GM18505 (cell line): ENCODE measurements around the gene DAAM2.

Experiments
- ATAC-seq: cut with Tn5 transposase; IDR thresholded peaks from one replicate; pipeline ENCODE4 v1.9.1; 2021; ENCODE audit not compliant: unreplicated experiment
- POLR2A ChIP-seq: IDR thresholded peaks from 4 replicates; pipeline ENCODE4 v1.6.1; 2011; ENCODE audit warnings: borderline replicate concordance; ENCODE audit not compliant: insufficient read depth, insufficient read length; ENCODE audit errors: extremely low read depth

Gene DAAM2

GRCh38 chr6:39835821-39836295, 43.7 kb downstream of the DAAM2 start:
- ATAC-seq = no peak
- no peak for TF ChIP-seq POLR2A

- ATAC-seq = no peak
- no peak for TF ChIP-seq POLR2A
Observed at GRCh38 chr6:39836606-39837005, 44.4 kb downstream of the DAAM2 start.

- TF ChIP-seq POLR2A = no peak
- ATAC-seq = no peak
Observed at GRCh38 chr6:39839445-39839844, 47.3 kb downstream of the DAAM2 start.

- TF ChIP-seq POLR2A = no peak
- no peak for ATAC-seq
Observed at GRCh38 chr6:39840781-39841180, 48.6 kb downstream of the DAAM2 start.

GRCh38 chr6:39841291-39841690, 49.1 kb downstream of the DAAM2 start:
- TF ChIP-seq POLR2A = no peak
- no peak for ATAC-seq

- TF ChIP-seq POLR2A = no peak
- no peak for ATAC-seq
Observed at GRCh38 chr6:39841923-39842322, 49.7 kb downstream of the DAAM2 start.

GRCh38 chr6:39843305-39844020, 51.3 kb downstream of the DAAM2 start:
- no peak for ATAC-seq
- TF ChIP-seq POLR2A = no peak

GRCh38 chr6:39844866-39845265, 52.7 kb downstream of the DAAM2 start:
- TF ChIP-seq POLR2A = no peak
- no peak for ATAC-seq

GRCh38 chr6:39847221-39847620, 55.0 kb downstream of the DAAM2 start:
- ATAC-seq = no peak
- TF ChIP-seq POLR2A = no peak

GRCh38 chr6:39848171-39848570, 56.0 kb downstream of the DAAM2 start:
- TF ChIP-seq POLR2A = no peak
- ATAC-seq = no peak

GRCh38 chr6:39849228-39849627, 57.1 kb downstream of the DAAM2 start:
- ATAC-seq = no peak

GRCh38 chr6:39849764-39850163, 57.6 kb downstream of the DAAM2 start:
- ATAC-seq = no peak
- TF ChIP-seq POLR2A = no peak

More at GRCh38 chr6:39849228-39849627, 57.1 kb downstream of the DAAM2 start:
- TF ChIP-seq POLR2A = no peak

GRCh38 chr6:39850736-39851297, 58.6 kb downstream of the DAAM2 start:
- ATAC-seq = no peak
- TF ChIP-seq POLR2A = no peak

GRCh38 chr6:39851331-39851730, 59.2 kb downstream of the DAAM2 start:
- no peak for TF ChIP-seq POLR2A
- ATAC-seq = no peak
